ENCODE results near the gene POC1B. TPM values are rescaled to one million over a fixed set of nuclear protein-coding genes. Genes with fewer than 3 reads are reported as not detected.

The POC1B gene
- total RNA-seq, 1 experiment from 2014 or later: 32.9 TPM

DNA sequence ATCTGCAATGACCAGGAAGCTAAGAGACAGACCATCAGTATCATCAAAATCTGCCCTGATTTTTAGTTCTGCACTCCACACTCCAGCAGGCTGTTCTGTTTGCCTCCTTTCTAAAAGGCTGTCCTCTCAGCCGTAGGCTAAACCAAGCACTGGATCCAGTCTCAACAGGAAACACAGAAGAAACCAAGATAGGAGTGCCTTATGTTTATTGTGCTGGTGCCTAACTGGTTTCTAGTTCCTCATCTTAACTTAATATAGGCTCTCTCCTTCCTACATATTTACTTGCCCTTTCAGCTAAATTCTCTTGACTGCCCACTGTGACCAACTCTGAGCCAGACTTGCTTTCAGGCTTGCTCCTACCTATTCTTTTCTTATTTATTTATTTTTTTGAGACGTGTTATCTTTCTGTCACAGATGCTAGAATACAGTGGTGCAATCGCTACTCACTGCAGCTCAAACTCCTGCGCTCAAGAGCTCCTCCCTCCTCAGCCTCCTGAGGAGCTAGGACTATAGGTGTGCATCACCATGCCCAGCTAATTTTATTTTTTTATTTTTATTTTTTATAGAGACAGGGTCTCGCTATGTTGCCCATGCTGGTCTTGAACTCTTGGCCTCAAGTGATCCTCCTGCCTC, 32.1 kb downstream of the POC1B start:
- H3K27ac ChIP-seq: no peak overlapping the region

DNA sequence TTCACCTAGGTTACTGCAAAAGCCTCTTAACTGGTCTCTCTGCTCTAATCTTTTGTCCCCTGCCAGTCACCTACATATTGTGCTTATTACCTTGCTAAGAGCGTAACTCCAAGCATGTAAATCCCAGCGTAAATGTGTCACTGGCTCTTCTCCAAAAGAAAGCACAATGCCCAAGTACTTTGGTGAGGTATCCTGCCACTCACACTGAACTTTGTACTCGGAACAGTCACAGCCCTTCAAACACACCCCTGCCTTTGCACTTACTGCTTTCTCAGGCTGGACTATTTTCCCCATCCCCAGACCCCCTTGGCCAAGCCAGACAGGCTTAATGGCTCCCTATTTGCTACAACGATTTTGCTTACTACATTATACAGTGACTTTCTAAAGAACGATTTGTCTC, 33.0 kb downstream of the POC1B start:
- H3K4me3 ChIP-seq: no peak overlapping the region

More for the DNA sequence above, 32.1 kb downstream of the POC1B start:
- no peak overlapping the region for H3K4me3 ChIP-seq
- no peak for DNase-seq
- H3K36me3 ChIP-seq: no peaks in the 10 kb centered on the region; the same call in 1 of the 2 replicates
- no peaks in the 10 kb centered on the region for H3K4me1 ChIP-seq
- no peaks in the 10 kb centered on the region for H3K27me3 ChIP-seq
- no peaks in the 10 kb centered on the region for H3K9me3 ChIP-seq (replicated peaks)

GRCh38 chr12:89490922-89491321, 34.9 kb downstream of the POC1B start:
- DNase-seq: no peak
- peaks cover 4% of the 10 kb centered on the region; the same call in 1 of the 2 replicates for H3K36me3 ChIP-seq

More for the DNA sequence above, 33.0 kb downstream of the POC1B start:
- no peak overlapping the region for H3K27ac ChIP-seq
- peaks cover 3% of the 10 kb centered on the region; the same call in 1 of the 2 replicates for H3K36me3 ChIP-seq
- H3K27me3 ChIP-seq: no peaks in the 10 kb centered on the region
- H3K9me3 ChIP-seq (replicated peaks): no peaks in the 10 kb centered on the region
- no peaks in the 10 kb centered on the region for H3K4me1 ChIP-seq
- DNase-seq: no peak

DNA sequence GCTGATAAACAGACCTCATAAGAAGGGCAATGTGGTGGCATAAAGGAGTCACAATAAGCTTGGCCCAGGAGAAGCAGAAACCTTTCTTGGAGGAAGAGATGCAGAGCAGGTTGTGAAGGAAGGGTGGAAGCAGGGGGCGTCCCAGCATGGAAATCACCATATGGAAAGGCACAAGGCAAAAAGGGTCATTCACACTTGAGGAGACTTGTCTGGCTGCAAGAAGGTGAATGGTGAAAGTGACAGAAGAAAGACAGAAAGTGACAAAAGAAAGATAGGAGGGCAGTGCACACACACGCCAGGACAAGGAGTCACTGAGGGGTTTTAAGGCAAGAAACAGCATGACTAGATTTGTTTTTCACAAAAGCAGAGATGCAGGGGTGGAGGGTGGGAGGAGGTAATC, 39.6 kb downstream of the POC1B start:
- no peak overlapping the region for H3K27ac ChIP-seq
- DNase-seq: no peak
- no peaks in the 10 kb centered on the region for H3K9me3 ChIP-seq (replicated peaks)
- H3K27me3 ChIP-seq: no peaks in the 10 kb centered on the region
- H3K4me3 ChIP-seq: no peak overlapping the region
- no peaks in the 10 kb centered on the region for H3K4me1 ChIP-seq
- H3K36me3 ChIP-seq: peaks cover 4% of the 10 kb centered on the region; the same call in 1 of the 2 replicates

More at GRCh38 chr12:89490922-89491321, 34.9 kb downstream of the POC1B start:
- H3K4me3 ChIP-seq: no peak overlapping the region
- H3K27me3 ChIP-seq: no peaks in the 10 kb centered on the region
- H3K9me3 ChIP-seq (replicated peaks): no peaks in the 10 kb centered on the region
- H3K4me1 ChIP-seq: no peaks in the 10 kb centered on the region
- H3K27ac ChIP-seq: no peak overlapping the region

DNA sequence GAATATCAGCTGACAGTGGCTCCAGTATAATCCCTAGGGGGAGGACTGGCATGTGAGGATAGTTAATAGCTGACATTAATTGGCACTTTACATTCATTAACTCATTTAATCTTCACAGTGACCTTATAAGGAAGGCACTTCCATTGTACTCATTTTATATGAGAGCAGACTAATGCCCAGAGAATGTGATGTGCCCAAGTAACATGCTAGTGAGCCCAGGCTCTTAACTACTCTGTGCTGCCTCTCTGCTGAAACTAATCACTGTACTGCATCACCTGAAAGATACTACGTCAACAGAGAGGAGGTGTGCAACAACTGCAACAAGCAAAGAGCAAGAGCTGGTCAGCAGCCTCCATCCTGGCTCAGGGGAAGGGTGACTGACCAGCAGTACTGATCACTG, 41.4 kb downstream of the POC1B start:
- no peak for DNase-seq
- Histone ChIP-seq H3K4me3 (no peak overlapping the region), H3K4me1 (no peaks in the 10 kb centered on the region), H3K9me3 (replicated peaks) (no peaks in the 10 kb centered on the region), H3K27me3 (no peaks in the 10 kb centered on the region), H3K36me3 (peaks cover 4% of the 10 kb centered on the region; the same call in 1 of the 2 replicates), H3K27ac (no peak overlapping the region)

DNA sequence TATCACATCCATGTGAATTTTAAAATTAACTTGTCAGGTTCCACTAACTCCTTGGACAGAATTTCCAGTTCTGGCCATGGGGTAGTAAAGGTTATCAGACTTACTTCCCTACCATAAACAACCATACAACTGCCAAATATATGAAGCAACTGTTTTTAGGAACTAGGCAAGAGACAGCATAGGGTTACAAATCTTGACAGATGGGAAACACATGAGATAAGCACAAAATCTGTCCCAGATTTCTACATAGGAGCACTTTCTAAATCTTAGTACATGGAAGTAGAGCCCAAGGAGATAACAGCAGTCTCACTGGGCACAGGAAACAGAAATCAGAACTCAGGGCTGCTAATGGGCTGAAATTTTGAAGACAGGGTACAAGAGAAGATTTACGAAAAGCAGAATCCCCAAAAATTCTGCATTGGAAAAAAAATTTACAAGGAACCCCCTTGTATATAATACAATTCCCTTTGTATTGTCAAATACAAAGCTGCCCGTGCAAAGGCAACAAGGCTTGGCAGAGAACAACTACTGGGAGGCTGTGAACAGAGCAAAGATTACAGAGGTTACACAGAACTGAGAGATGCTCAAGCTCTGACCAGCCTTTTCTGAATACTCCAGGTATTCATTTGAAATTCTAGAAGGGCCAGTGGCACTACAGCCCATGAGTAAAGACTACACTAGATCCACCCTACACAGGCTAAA, 44.5 kb downstream of the POC1B start:
- Histone ChIP-seq H3K9me3 (replicated peaks) (no peaks in the 10 kb centered on the region), H3K27me3 (no peaks in the 10 kb centered on the region), H3K36me3 (no peaks in the 10 kb centered on the region), H3K4me1 (no peaks in the 10 kb centered on the region), H3K27ac (no peak overlapping the region), H3K4me3 (no peak overlapping the region)
- DNase-seq: no peak

DNA sequence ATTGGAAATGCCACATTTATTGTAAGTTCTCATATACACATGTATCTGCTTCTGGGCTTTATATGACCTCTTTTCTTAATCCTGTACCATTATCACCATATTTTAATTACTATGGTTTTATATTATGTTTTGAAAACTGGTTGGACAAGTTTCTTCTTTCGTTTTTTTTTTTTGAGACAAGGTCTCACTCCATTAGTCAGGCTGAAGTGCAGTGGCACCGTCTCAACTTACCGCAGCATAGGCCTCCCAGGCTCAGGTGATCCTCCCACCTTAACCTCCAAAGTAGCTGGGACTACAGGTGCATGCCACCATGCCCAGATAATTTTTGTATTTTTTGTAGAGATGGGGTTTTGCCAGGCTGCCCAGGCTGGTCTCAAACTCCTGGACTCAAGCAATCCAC, 45.9 kb downstream of the POC1B start:
- H3K9me3 ChIP-seq (replicated peaks): no peaks in the 10 kb centered on the region
- H3K4me1 ChIP-seq: no peaks in the 10 kb centered on the region
- H3K27ac ChIP-seq: no peak overlapping the region
- H3K36me3 ChIP-seq: no peaks in the 10 kb centered on the region
- H3K4me3 ChIP-seq: no peak overlapping the region
- no peaks in the 10 kb centered on the region for H3K27me3 ChIP-seq
- DNase-seq: no peak

DNA sequence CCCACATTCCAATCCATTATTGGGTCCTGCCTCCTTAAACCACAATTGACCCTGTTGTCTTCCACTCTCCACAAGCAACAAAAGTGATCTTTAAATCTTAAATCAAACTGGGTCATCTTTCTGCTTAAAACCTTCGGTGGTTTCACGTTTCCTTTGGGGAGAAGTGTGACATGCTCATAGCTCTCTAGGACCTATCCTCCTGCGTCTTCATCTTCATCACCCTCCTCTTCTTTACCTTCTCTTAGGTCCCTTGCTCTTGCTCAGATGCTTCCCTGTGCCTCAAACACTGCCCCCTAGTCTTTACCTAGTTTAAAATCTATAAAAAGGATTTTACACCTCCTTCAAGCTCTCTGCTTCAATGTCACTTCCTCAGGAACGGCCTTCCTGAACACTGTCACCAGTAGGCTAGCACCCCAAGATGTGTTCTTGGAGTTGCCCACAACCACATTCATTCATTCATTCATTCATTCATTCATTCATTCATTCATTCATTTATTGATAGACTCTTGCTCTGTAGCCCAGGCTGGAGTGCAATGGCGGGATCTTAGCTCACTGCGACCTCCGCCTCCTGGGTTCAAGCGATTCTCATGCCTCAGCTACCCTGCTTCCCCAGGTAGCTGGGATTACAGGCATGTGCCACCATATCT, 48.1 kb downstream of the POC1B start:
- Histone ChIP-seq H3K9me3 (replicated peaks) (no peaks in the 10 kb centered on the region), H3K4me1 (no peaks in the 10 kb centered on the region), H3K27ac (no peak overlapping the region), H3K27me3 (no peaks in the 10 kb centered on the region), H3K4me3 (no peak overlapping the region), H3K36me3 (no peaks in the 10 kb centered on the region)
- DNase-seq: no peak

GRCh38 chr12:89476904-89477595, 48.8 kb downstream of the POC1B start:
- H3K9me3 ChIP-seq (replicated peaks): no peaks in the 10 kb centered on the region
- no peak overlapping the region for H3K4me3 ChIP-seq
- no peaks in the 10 kb centered on the region for H3K4me1 ChIP-seq
- H3K27me3 ChIP-seq: no peaks in the 10 kb centered on the region
- no peak for DNase-seq
- no peak overlapping the region for H3K27ac ChIP-seq
- H3K36me3 ChIP-seq: no peaks in the 10 kb centered on the region

DNA sequence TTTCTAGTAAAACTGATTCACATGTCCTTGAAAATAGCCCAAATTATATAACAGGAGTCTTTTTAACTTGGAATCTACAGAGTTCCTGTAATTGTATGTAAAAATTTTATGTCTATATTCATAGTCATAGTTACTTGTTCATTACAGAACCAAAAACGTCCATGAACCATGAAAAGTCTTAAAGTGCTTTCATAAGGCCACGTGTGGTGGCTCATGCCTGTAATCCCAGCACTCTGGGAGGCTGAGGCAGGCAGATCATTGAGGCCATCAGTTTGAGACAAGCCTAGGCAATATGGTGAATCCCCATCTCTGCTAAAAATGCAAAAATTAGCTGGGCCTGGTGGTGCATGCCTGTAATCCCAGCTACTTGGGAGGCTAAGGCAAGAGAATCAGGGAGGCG, 49.6 kb downstream of the POC1B start:
- DNase-seq: no peak
- Histone ChIP-seq H3K4me3 (no peak overlapping the region), H3K27me3 (no peaks in the 10 kb centered on the region), H3K27ac (no peak overlapping the region), H3K9me3 (replicated peaks) (no peaks in the 10 kb centered on the region), H3K4me1 (no peaks in the 10 kb centered on the region), H3K36me3 (no peaks in the 10 kb centered on the region)

GRCh38 chr12:89475203-89475990, 50.5 kb downstream of the POC1B start:
- Histone ChIP-seq H3K36me3 (no peaks in the 10 kb centered on the region), H3K4me1 (no peaks in the 10 kb centered on the region), H3K27me3 (no peaks in the 10 kb centered on the region), H3K27ac (no peak overlapping the region), H3K4me3 (no peak overlapping the region), H3K9me3 (replicated peaks) (no peaks in the 10 kb centered on the region)
- DNase-seq: no peak

DNA sequence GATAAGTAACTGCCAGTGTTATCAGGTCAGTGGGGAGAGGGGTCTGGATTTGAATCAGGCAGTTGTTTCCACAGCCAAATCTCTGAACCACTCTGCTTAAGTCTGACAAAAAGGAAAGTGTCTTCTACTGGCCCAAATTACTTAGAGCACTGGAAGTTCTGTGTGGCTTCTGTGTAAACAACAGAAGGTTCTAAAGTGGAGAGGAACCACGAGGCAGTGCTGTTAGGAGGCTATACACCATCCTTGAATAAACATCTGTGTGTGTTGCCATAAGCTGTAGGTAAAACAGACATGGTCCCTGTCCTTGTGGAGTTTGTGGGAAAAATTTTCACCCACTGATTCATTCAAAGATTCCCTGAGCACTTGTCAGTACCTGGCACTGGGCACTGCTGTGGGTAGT, 51.2 kb downstream of the POC1B start:
- Histone ChIP-seq H3K9me3 (replicated peaks) (no peaks in the 10 kb centered on the region), H3K27ac (no peak overlapping the region), H3K27me3 (no peaks in the 10 kb centered on the region), H3K4me3 (no peak overlapping the region), H3K4me1 (no peaks in the 10 kb centered on the region), H3K36me3 (no peaks in the 10 kb centered on the region)
- no peak for DNase-seq

GRCh38 chr12:89472508-89472907, 53.3 kb downstream of the POC1B start:
- no peak overlapping the region for H3K27ac ChIP-seq

More at GRCh38 chr12:89472508-89472907, 53.3 kb downstream of the POC1B start:
- no peak for DNase-seq
- H3K4me3 ChIP-seq: no peak overlapping the region
- no peaks in the 10 kb centered on the region for H3K36me3 ChIP-seq
- H3K9me3 ChIP-seq (replicated peaks): no peaks in the 10 kb centered on the region
- H3K27me3 ChIP-seq: no peaks in the 10 kb centered on the region
- H3K4me1 ChIP-seq: no peaks in the 10 kb centered on the region
